ENCODE data around the gene SH3BP1.

GRCh38 chr22:37631448-37632173 lies 7.9 kb upstream of the SH3BP1 start:
- TF ChIP-seq, protein P1, sequence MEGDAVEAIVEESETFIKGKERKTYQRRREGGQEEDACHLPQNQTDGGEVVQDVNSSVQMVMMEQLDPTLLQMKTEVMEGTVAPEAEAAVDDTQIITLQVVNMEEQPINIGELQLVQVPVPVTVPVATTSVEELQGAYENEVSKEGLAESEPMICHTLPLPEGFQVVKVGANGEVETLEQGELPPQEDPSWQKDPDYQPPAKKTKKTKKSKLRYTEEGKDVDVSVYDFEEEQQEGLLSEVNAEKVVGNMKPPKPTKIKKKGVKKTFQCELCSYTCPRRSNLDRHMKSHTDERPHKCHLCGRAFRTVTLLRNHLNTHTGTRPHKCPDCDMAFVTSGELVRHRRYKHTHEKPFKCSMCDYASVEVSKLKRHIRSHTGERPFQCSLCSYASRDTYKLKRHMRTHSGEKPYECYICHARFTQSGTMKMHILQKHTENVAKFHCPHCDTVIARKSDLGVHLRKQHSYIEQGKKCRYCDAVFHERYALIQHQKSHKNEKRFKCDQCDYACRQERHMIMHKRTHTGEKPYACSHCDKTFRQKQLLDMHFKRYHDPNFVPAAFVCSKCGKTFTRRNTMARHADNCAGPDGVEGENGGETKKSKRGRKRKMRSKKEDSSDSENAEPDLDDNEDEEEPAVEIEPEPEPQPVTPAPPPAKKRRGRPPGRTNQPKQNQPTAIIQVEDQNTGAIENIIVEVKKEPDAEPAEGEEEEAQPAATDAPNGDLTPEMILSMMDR (IDR thresholded peaks at IDR 0.05) = no peak
- TF ChIP-seq POLR2A (IDR thresholded peaks at IDR 0.05) (no peak), EP300 (IDR thresholded peaks at IDR 0.05) (no peak)

All from upper lobe of left lung (tissue), 4 donors.